ENCODE data around the gene C2CD3. TPM values are rescaled to one million over a fixed set of nuclear protein-coding genes. Genes with fewer than 3 reads are reported as not detected.

C2CD3 gene
- total RNA-seq, 1 donor from 2014 or later: 23.9 TPM

- H3K27me3 Mint-ChIP-seq (ENCODE audit: unreplicated experiment): peaks cover 4% of the 10 kb centered on the region
- TF ChIP-seq CTCF (IDR thresholded peaks at IDR 0.05; ENCODE audit: unreplicated experiment): no peak
- H3K27ac Mint-ChIP-seq (ENCODE audit: unreplicated experiment): no peak within 1 kb of the TSS
- no peak within 1 kb of the TSS for H3K4me3 Mint-ChIP-seq (ENCODE audit: unreplicated experiment)
- H3K36me3 Mint-ChIP-seq (ENCODE audit: low read depth, unreplicated experiment): peaks cover 11% of the 10 kb centered on the region
- no peak for DNase-seq (ENCODE audit: low spot score)
- peaks cover 3% of the 10 kb centered on the region for H3K4me1 Mint-ChIP-seq (ENCODE audit: unreplicated experiment)
- no peaks in the 10 kb centered on the region for H3K9me3 Mint-ChIP-seq (ENCODE audit: unreplicated experiment)
Observed at GRCh38 chr11:74008373-74009229, 162.2 kb downstream of the C2CD3 start, which contains the start of gene UCP3. UCP3 (minus strand) TSS chr11:74009085; CDS start chr11:74007042, 2,043 bp downstream.

- Mint-ChIP-seq H3K36me3 (ENCODE audit: low read depth, unreplicated experiment) (peaks cover 16% of the 10 kb centered on the region), H3K27ac (ENCODE audit: unreplicated experiment) (no peak overlapping the region), H3K4me3 (ENCODE audit: unreplicated experiment) (no peak overlapping the region), H3K27me3 (ENCODE audit: unreplicated experiment) (peaks cover 4% of the 10 kb centered on the region), H3K4me1 (ENCODE audit: unreplicated experiment) (peaks cover 3% of the 10 kb centered on the region), H3K9me3 (ENCODE audit: unreplicated experiment) (no peaks in the 10 kb centered on the region)
- no peak for DNase-seq (ENCODE audit: low spot score)
- no peak for TF ChIP-seq CTCF (IDR thresholded peaks at IDR 0.05; ENCODE audit: unreplicated experiment)
Observed at GRCh38 chr11:74007691-74008372, 163.0 kb downstream of the C2CD3 start.

GRCh38 chr11:74006743-74007304 is 164.0 kb downstream of the C2CD3 start:
- no peak overlapping the region for H3K4me3 Mint-ChIP-seq (ENCODE audit: unreplicated experiment)
- H3K27me3 Mint-ChIP-seq (ENCODE audit: unreplicated experiment): peaks cover 1% of the 10 kb centered on the region
- H3K4me1 Mint-ChIP-seq (ENCODE audit: unreplicated experiment): peaks cover 3% of the 10 kb centered on the region
- H3K36me3 Mint-ChIP-seq (ENCODE audit: low read depth, unreplicated experiment): peaks cover 13% of the 10 kb centered on the region
- no peak for DNase-seq (ENCODE audit: low spot score)
- H3K27ac Mint-ChIP-seq (ENCODE audit: unreplicated experiment): no peak overlapping the region
- no peaks in the 10 kb centered on the region for H3K9me3 Mint-ChIP-seq (ENCODE audit: unreplicated experiment)
- no peak for TF ChIP-seq CTCF (IDR thresholded peaks at IDR 0.05; ENCODE audit: unreplicated experiment)

- H3K36me3 Mint-ChIP-seq (ENCODE audit: low read depth, unreplicated experiment): peaks cover 18% of the 10 kb centered on the region
- H3K4me1 Mint-ChIP-seq (ENCODE audit: unreplicated experiment): peaks cover 3% of the 10 kb centered on the region
- no peaks in the 10 kb centered on the region for H3K9me3 Mint-ChIP-seq (ENCODE audit: unreplicated experiment)
- no peak for DNase-seq (ENCODE audit: low spot score)
- no peak for TF ChIP-seq CTCF (IDR thresholded peaks at IDR 0.05; ENCODE audit: unreplicated experiment)
- no peak overlapping the region for H3K27ac Mint-ChIP-seq (ENCODE audit: unreplicated experiment)
- H3K4me3 Mint-ChIP-seq (ENCODE audit: unreplicated experiment): no peak overlapping the region
- peaks cover 1% of the 10 kb centered on the region for H3K27me3 Mint-ChIP-seq (ENCODE audit: unreplicated experiment)
Observed at GRCh38 chr11:74005721-74006517, 164.9 kb downstream of the C2CD3 start.

Measured in endothelial cell (in vitro differentiated cells).